ENCODE data around the gene GGT5. TPM values are rescaled to one million over a fixed set of nuclear protein-coding genes. Genes with fewer than 3 reads are reported as not detected.
"Not testable (repeated sequence)": the region's sequence is repeated elsewhere in the genome, so short reads cannot be mapped to it uniquely, and the experiment has no call there.

GGT5 gene
- total RNA-seq, 1 experiment from 2014 or later = not detected

GRCh38 chr22:24244144-24244787 is 616 bp downstream of the GGT5 start:
- H3K4me2 ChIP-seq = no peak overlapping the region
- intact Hi-C loops (cut with micrococcal nuclease; ENCODE audit: unreplicated experiment) = no loop called here
- H3F3A ChIP-seq (ENCODE audit: insufficient read depth, low read depth) = no peaks in the 10 kb centered on the region; the same call in 1 of the 2 replicates
- peaks cover 18% of the 10 kb centered on the region for H3K4me1 ChIP-seq (replicated peaks; ENCODE audit: insufficient read depth)
- no peaks in the 10 kb centered on the region for H3K27me3 ChIP-seq (ENCODE audit: insufficient read depth, low read depth)
- H3K4me3 ChIP-seq = no peak overlapping the region
- DNase-seq = no peak
- BruUV-seq (replicated peaks) = no TSS peak
- H3K36me3 ChIP-seq (ENCODE audit: low read depth) = no peaks in the 10 kb centered on the region
- no peaks in the 10 kb centered on the region for H3K79me2 ChIP-seq (ENCODE audit: low read depth)
- TF ChIP-seq EZH2 (IDR thresholded peaks at IDR 0.05; ENCODE audit: low read depth) (no peak), CTCF (conservative IDR thresholded peaks at IDR 0.05) (no peak)
- H3K9me3 ChIP-seq (ENCODE audit: insufficient read depth, low read depth) = no peaks in the 10 kb centered on the region
- no peak overlapping the region for H2AFZ ChIP-seq
- no peaks in the 10 kb centered on the region for H4K20me1 ChIP-seq (ENCODE audit: insufficient read depth)
- CTCF ChIA-PET = no interaction called here
- POLR2A ChIA-PET (ENCODE audit: unreplicated experiment) = no interaction called here
- no peak overlapping the region for H3K27ac ChIP-seq
- H3K9me2 ChIP-seq (ENCODE audit: insufficient read depth) = no peaks in the 10 kb centered on the region

- H2AFZ ChIP-seq; BruUV-seq (replicated peaks); DNase-seq; H3K79me2 ChIP-seq (ENCODE audit: low read depth); intact Hi-C loops (cut with micrococcal nuclease; ENCODE audit: unreplicated experiment); POLR2A ChIA-PET (ENCODE audit: unreplicated experiment); H4K20me1 ChIP-seq (ENCODE audit: insufficient read depth); H3K9me2 ChIP-seq (ENCODE audit: insufficient read depth); H3K4me3 ChIP-seq; H3K4me2 ChIP-seq; H3F3A ChIP-seq (ENCODE audit: insufficient read depth, low read depth); CTCF ChIA-PET; H3K27me3 ChIP-seq (ENCODE audit: insufficient read depth, low read depth); H3K27ac ChIP-seq; H3K9me3 ChIP-seq (ENCODE audit: insufficient read depth, low read depth); H3K36me3 ChIP-seq (ENCODE audit: low read depth): not testable (repeated sequence)
- H3K4me1 ChIP-seq (replicated peaks; ENCODE audit: insufficient read depth) = peaks cover 18% of the 10 kb centered on the region
Measured at GRCh38 chr22:24243417-24243816, 1.5 kb downstream of the GGT5 start.

- H3K9me2 ChIP-seq (ENCODE audit: insufficient read depth); H4K20me1 ChIP-seq (ENCODE audit: insufficient read depth); H3K4me2 ChIP-seq; H3K79me2 ChIP-seq (ENCODE audit: low read depth); BruUV-seq (replicated peaks); H3K4me3 ChIP-seq; POLR2A ChIA-PET (ENCODE audit: unreplicated experiment); H2AFZ ChIP-seq; H3K9me3 ChIP-seq (ENCODE audit: insufficient read depth, low read depth); DNase-seq; H3K36me3 ChIP-seq (ENCODE audit: low read depth); intact Hi-C loops (cut with micrococcal nuclease; ENCODE audit: unreplicated experiment); H3K27me3 ChIP-seq (ENCODE audit: insufficient read depth, low read depth); H3F3A ChIP-seq (ENCODE audit: insufficient read depth, low read depth); H3K27ac ChIP-seq: not testable (repeated sequence)
- CTCF ChIA-PET = interaction anchor here (0.6 kb wide), 1 partner anchor 26 kb away, joined by 5 read pairs; no protein-coding TSS in a partner anchor
- H3K4me1 ChIP-seq (replicated peaks; ENCODE audit: insufficient read depth) = peaks cover 10% of the 10 kb centered on the region; the same call in 1 of the 2 replicates
Measured at GRCh38 chr22:24240985-24241692, 3.7 kb downstream of the GGT5 start.

- Histone ChIP-seq H3K4me1 (replicated peaks; ENCODE audit: insufficient read depth) (peaks cover 10% of the 10 kb centered on the region; the same call in 1 of the 2 replicates), H3K36me3 (ENCODE audit: low read depth) (no peaks in the 10 kb centered on the region), H2AFZ (no peak overlapping the region), H3F3A (ENCODE audit: insufficient read depth, low read depth) (no peaks in the 10 kb centered on the region), H4K20me1 (ENCODE audit: insufficient read depth) (no peaks in the 10 kb centered on the region), H3K27me3 (ENCODE audit: insufficient read depth, low read depth) (no peaks in the 10 kb centered on the region), H3K9me2 (ENCODE audit: insufficient read depth) (no peaks in the 10 kb centered on the region), H3K9me3 (ENCODE audit: insufficient read depth, low read depth) (no peaks in the 10 kb centered on the region), H3K4me3 (no peak overlapping the region), H3K79me2 (ENCODE audit: low read depth) (no peaks in the 10 kb centered on the region), H3K27ac (no peak overlapping the region), H3K4me2 (no peak overlapping the region)
- POLR2A ChIA-PET (ENCODE audit: unreplicated experiment) = no interaction called here
- intact Hi-C loops (cut with micrococcal nuclease; ENCODE audit: unreplicated experiment) = no loop called here
- CTCF ChIA-PET = interaction anchor here (0.7 kb wide), 1 partner anchor 32 kb away, joined by 3 read pairs; no protein-coding TSS in a partner anchor
- DNase-seq = no peak
- BruUV-seq (replicated peaks) = no TSS peak
- no peak for TF ChIP-seq CTCF (conservative IDR thresholded peaks at IDR 0.05)
- no peak for TF ChIP-seq EZH2 (IDR thresholded peaks at IDR 0.05; ENCODE audit: low read depth)
Measured at GRCh38 chr22:24240381-24240780, 4.5 kb downstream of the GGT5 start.

GRCh38 chr22:24238101-24238694 is 6.7 kb downstream of the GGT5 start:
- H3K4me1 ChIP-seq (replicated peaks; ENCODE audit: insufficient read depth); CTCF ChIA-PET; H3K36me3 ChIP-seq (ENCODE audit: low read depth); H3K27me3 ChIP-seq (ENCODE audit: insufficient read depth, low read depth); BruUV-seq (replicated peaks); H4K20me1 ChIP-seq (ENCODE audit: insufficient read depth); H3K27ac ChIP-seq; H3K4me2 ChIP-seq; H3F3A ChIP-seq (ENCODE audit: insufficient read depth, low read depth); H3K4me3 ChIP-seq; H3K9me3 ChIP-seq (ENCODE audit: insufficient read depth, low read depth); H3K9me2 ChIP-seq (ENCODE audit: insufficient read depth); POLR2A ChIA-PET (ENCODE audit: unreplicated experiment); H2AFZ ChIP-seq; intact Hi-C loops (cut with micrococcal nuclease; ENCODE audit: unreplicated experiment); H3K79me2 ChIP-seq (ENCODE audit: low read depth): not testable (repeated sequence)
- DNase-seq = peak in 1 of 2 experiments; percentile 60

Data from PC-9 (cell line).